Keratinocyte (primary cell): Measurements from ENCODE around the gene PMEPA1. TPM values are rescaled to one million over a fixed set of nuclear protein-coding genes. Genes with fewer than 3 reads are reported as not detected.

Source experiments
- DNase-seq: peaks from one replicate; pipeline ENCODE4 v3.0.0-alpha.2; 2011; ENCODE audit warnings: low read depth, missing footprints, low spot score
- FAIRE-seq: peaks from 2 replicates; lab custom pipeline; 2011; peaks lifted over from hg19 to GRCh38; lab: Jason Lieb, UNC
- H2AFZ ChIP-seq: 2 replicates; pipeline ENCODE4 v1.6.0; 2012; ENCODE audit warnings: low read length, control low read depth, inconsistent platforms; ENCODE audit not compliant: control insufficient read depth
- H3K27ac ChIP-seq: 2 replicates; pipeline ENCODE4 v1.5.1; 2011; ENCODE audit warnings: low read length; ENCODE audit not compliant: control insufficient read depth, insufficient read depth
- H3K27me3 ChIP-seq: 3 replicates; pipeline ENCODE4 v1.6.0; 2011; ENCODE audit warnings: low read length; ENCODE audit not compliant: control insufficient read depth, insufficient read depth; ENCODE audit errors: extremely low read depth
- H3K36me3 ChIP-seq, 2 experiments: 2 replicates in 1 of 2; 3 replicates in 1 of 2; pipeline ENCODE4 v1.5.1; 2011; ENCODE audit warnings: low read length in 2 of 2, mild to moderate bottlenecking in 1 of 2; ENCODE audit not compliant: control insufficient read depth in 2 of 2, insufficient read depth in 2 of 2; ENCODE audit errors: extremely low read depth in 1 of 2
- H3K4me1 ChIP-seq: 3 replicates; pipeline ENCODE4 v1.5.1; 2011; ENCODE audit warnings: low read length; ENCODE audit not compliant: control insufficient read depth, insufficient read depth; ENCODE audit errors: extremely low read depth
- H3K4me2 ChIP-seq: 3 replicates; pipeline ENCODE4 v1.6.0; 2011; ENCODE audit warnings: low read depth, low read length; ENCODE audit not compliant: control insufficient read depth, insufficient read depth; ENCODE audit errors: extremely low read depth
- H3K4me3 ChIP-seq, 3 experiments: fragments of 200-600 bp in 1 of 3; sonication (generic) in 1 of 3; 2 replicates in 2 of 3; 3 replicates in 1 of 3; pipeline ENCODE4 v1.5.1; 2011 to 2016; ENCODE audit warnings: low read length in 3 of 3, mild to moderate bottlenecking in 3 of 3, control low read depth in 2 of 3, inconsistent platforms in 1 of 3, low read depth in 1 of 3, mixed read lengths in 1 of 3, mixed run types in 1 of 3, moderate library complexity in 1 of 3; ENCODE audit not compliant: control insufficient read depth in 2 of 3, insufficient read depth in 2 of 3; ENCODE audit errors: extremely low read depth in 1 of 3
- H3K79me2 ChIP-seq: 2 replicates; pipeline ENCODE4 v1.6.0; 2012; ENCODE audit warnings: low read length; ENCODE audit not compliant: control insufficient read depth, insufficient read depth
- H3K9ac ChIP-seq: 3 replicates; pipeline ENCODE4 v1.6.0; 2011; ENCODE audit warnings: low read length; ENCODE audit not compliant: control insufficient read depth, insufficient read depth; ENCODE audit errors: extremely low read depth
- H3K9me1 ChIP-seq: 3 replicates; pipeline ENCODE4 v1.6.0; 2011; ENCODE audit warnings: low read length; ENCODE audit not compliant: control insufficient read depth, insufficient read depth; ENCODE audit errors: extremely low read depth
- H3K9me3 ChIP-seq: 2 replicates; pipeline ENCODE4 v1.5.1; 2012; ENCODE audit warnings: low read depth, low read length; ENCODE audit not compliant: control insufficient read depth
- H4K20me1 ChIP-seq: 3 replicates; pipeline ENCODE4 v1.6.0; 2011; ENCODE audit warnings: low read length; ENCODE audit not compliant: control insufficient read depth, insufficient read depth; ENCODE audit errors: extremely low read depth
- CTCF ChIP-seq, 3 experiments: IDR thresholded peaks in 1 of 3; conservative IDR thresholded peaks in 1 of 3; optimal IDR thresholded peaks in 1 of 3; 2 replicates in 2 of 3; 3 replicates in 1 of 3; pipeline versions ENCODE3 to v1.5.1; 2011; ENCODE audit warnings: low read length in 3 of 3, mild to moderate bottlenecking in 3 of 3, moderate library complexity in 2 of 3, control low read depth in 1 of 3, inconsistent platforms in 1 of 3; ENCODE audit not compliant: insufficient read depth in 2 of 3; ENCODE audit errors: extremely low read depth in 1 of 3
- EZH2 ChIP-seq: IDR thresholded peaks from one replicate; pipeline ENCODE4 v1.6.1; 2012; ENCODE audit warnings: inconsistent platforms, mild to moderate bottlenecking, low read length, moderate library complexity
- dilution Hi-C: fragments of 300-500 bp; cut with MboI; formaldehyde crosslinking; loops from one replicate; pipeline ENCODE4 v1.7.0; 2020; ENCODE audit warnings: low sequenced_read_pairs; ENCODE audit not compliant: extremely low pct_ligation_motif_present
- polyA plus RNA-seq, 5 experiments: library from polyadenylated mRNA; depleted of rRNA in 3 of 5; stranded (reverse) in 3 of 5; stranded (forward) in 1 of 5; unstranded in 1 of 5; fragments of >200 nt; gene quantifications; 1 replicate in 1 of 5; 2 replicates in 3 of 5; 3 replicates in 1 of 5; pipeline versions ENCODE4 v1.2.1 to v1.2.3, GENCODE V29; 2011 to 2012; ENCODE audit warnings: missing spikeins in 2 of 5, low read depth in 1 of 5, low replicate concordance in 1 of 5

PMEPA1 gene
- polyA plus RNA-seq, 1 donor (not counting 4 experiments of a cell fraction or from before 2014, with no cell fraction given) = 29.0 TPM

- TF ChIP-seq EZH2 (no peak), CTCF (optimal IDR thresholded peaks at IDR 0.05 in 1 of 3, IDR thresholded peaks at IDR 0.05 in 1 of 3, conservative IDR thresholded peaks at IDR 0.05 in 1 of 3; ENCODE audit: extremely low read depth in 1 of 3, insufficient read depth in 2 of 3, low read length in 3 of 3) (no peak)
- DNase-seq (no peak), FAIRE-seq (no peak)
- Histone ChIP-seq H3K9me1 (no peaks in the 10 kb centered on the region), H3K27me3 (peaks cover 64% of the 10 kb centered on the region), H2AFZ (no peak overlapping the region), H3K36me3 (no peaks in the 10 kb centered on the region), H3K4me2 (no peak overlapping the region), H4K20me1 (no peaks in the 10 kb centered on the region), H3K4me3 (no peak overlapping the region), H3K27ac (no peak overlapping the region), H3K79me2 (no peaks in the 10 kb centered on the region), H3K9ac (no peak overlapping the region), H3K4me1 (peaks cover 8% of the 10 kb centered on the region), H3K9me3 (peaks cover 2% of the 10 kb centered on the region)
- dilution Hi-C loops = no loop called here
These were observed 43.7 kb upstream of the PMEPA1 start for GRCh38 chr20:57753332-57754164.

- H3K9me3 ChIP-seq = no peaks in the 10 kb centered on the region
- TF ChIP-seq EZH2 (no peak), CTCF (optimal IDR thresholded peaks at IDR 0.05 in 1 of 3, IDR thresholded peaks at IDR 0.05 in 1 of 3, conservative IDR thresholded peaks at IDR 0.05 in 1 of 3; ENCODE audit: extremely low read depth in 1 of 3, insufficient read depth in 2 of 3, low read length in 3 of 3) (no peak)
- H3K4me3 ChIP-seq = no peak overlapping the region
- H3K9ac ChIP-seq = no peak overlapping the region
- H2AFZ ChIP-seq = no peak overlapping the region
- no peaks in the 10 kb centered on the region for H3K36me3 ChIP-seq
- H3K27ac ChIP-seq = no peak overlapping the region
- peaks cover 44% of the 10 kb centered on the region for H3K27me3 ChIP-seq
- H3K9me1 ChIP-seq = no peaks in the 10 kb centered on the region
- FAIRE-seq (no peak), DNase-seq (no peak)
- no peaks in the 10 kb centered on the region for H3K79me2 ChIP-seq
- peaks cover 16% of the 10 kb centered on the region for H3K4me1 ChIP-seq
- dilution Hi-C loops = no loop called here
- no peaks in the 10 kb centered on the region for H4K20me1 ChIP-seq
- no peak overlapping the region for H3K4me2 ChIP-seq
These were observed 41.6 kb upstream of the PMEPA1 start for GRCh38 chr20:57751411-57751810.
